A549 treated with GW870086 at 1 μM for 4 hours (cell line): ENCODE measurements around the gene DNAH6. TPM values are rescaled to one million over a fixed set of nuclear protein-coding genes. Genes with fewer than 3 reads are reported as not detected.

ENCODE experiments used
- total RNA-seq: library from RNA; stranded (reverse); fragments of 200-300 nt; extraction: Qiagen RNA extraction; gene quantifications from 5 replicates; pipeline ENCODE4 v1.2.3, GENCODE V29; 2022; ENCODE audit warnings: low read depth

The DNAH6 gene, protein sequence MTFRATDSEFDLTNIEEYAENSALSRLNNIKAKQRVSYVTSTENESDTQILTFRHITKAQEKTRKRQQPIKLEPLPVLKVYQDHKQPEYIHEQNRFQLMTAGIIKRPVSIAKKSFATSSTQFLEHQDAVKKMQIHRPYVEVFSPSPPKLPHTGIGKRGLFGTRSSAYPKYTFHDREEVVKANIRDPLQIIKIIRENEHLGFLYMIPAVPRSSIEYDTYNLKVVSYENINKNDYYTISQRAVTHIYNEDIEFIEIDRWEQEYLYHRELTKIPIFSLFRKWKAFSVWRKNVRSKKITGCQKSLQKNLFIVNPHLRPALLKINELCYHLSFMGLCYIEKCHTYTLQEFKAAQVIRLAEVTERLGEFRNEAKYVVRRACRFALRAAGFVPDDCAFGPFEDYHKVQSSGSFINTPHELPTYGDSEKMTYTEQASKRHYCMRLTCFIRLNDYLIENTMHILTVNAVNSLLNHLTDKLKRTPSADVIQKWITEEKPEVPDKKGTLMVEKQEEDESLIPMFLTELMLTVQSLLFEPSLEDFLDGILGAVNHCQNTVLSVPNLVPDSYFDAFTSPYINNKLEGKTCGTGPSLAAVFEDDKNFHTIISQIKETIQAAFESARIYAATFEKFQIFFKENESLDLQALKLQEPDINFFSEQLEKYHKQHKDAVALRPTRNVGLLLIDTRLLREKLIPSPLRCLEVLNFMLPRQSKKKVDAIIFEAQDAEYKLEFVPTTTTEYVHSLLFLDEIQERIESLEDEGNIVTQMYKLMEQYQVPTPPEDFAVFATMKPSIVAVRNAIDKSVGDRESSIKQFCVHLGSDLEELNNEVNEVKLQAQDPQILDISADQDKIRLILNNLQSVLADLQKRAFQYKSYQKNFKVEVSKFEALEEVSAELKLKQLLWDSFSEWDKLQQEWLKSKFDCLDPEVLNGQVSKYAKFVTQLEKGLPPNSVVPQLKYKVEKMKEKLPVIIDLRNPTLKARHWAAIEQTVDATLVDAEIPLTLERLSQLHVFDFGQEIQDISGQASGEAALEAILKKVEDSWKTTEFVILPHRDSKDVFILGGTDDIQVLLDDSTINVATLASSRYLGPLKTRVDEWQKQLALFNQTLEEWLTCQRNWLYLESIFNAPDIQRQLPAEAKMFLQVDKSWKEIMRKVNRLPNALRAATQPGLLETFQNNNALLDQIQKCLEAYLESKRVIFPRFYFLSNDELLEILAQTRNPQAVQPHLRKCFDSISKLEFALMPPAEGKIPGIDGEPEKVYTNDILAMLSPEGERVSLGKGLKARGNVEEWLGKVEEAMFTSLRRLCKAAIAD (N-terminal part only)
- 0.03 to 0.10 TPM (median 0.07 TPM) in 4 of 5 replicates, not detected in the other for total RNA-seq

DNA sequence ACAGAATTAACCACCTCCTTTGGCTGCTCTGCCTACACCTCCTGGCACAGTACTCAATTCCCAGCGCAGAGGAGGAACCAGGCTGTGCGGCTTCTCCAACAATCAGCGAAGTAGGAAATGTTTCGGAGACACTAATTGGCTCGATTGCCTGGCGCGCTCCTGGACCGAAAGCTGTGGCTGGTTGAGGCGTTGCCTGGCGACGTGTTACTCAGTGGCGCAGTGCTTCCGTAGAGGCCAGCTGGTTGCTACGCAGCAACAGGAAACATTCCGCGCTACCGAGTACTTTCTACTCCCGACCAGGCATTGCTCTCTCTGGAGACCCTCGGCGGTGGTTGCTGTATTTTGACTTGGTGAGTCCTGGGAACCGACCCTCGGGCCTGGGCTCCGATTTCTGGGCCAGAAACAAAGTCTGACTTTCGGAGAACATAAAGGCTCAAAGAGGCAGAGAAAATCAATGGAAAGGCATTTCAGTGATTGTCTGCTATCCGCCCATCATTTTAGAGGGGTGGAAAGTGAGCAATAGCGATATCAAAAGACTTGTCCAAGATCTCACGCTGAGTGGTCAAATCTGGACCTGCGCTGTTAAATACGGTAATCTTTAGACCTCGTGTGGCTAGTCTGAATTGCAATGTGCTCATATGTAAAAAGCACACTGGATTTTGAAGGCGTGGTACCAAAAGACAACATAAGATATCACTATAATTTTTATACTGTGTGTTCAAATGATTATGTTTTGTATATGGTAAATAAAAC is at the start of gene DNAH6:
Gene DNAH6 (plus strand): TSS at position 265 of the 753 bp plus-strand sequence. CDS start 1,329 bp downstream, outside the sequence.

Other genes starting within 250 kb of the DNAH6 start
- gene SUCLG1, start 57.2 kb upstream of the DNAH6 start, total RNA-seq: 88.2 to 103 TPM (median 95.7 TPM) in 5 replicates